Stimulated activated CD4-positive, alpha-beta T cell treated with anti-CD3 and anti-CD28 coated beads, Interleukin-1b, Interleukin-23, amount 100 ng/mL, for 1 hour (primary cell): ENCODE results near the gene HECTD1.
"Not testable (repeated sequence)": the region's sequence is repeated elsewhere in the genome, so short reads cannot be mapped to it uniquely, and the experiment has no call there.

Experiments
- DNase-seq, 2 donors: peaks; one replicate each; pipeline ENCODE4 v3.0.0-alpha.2; 2020; ENCODE audit warnings: low read depth in 2 of 2

HECTD1 gene

GRCh38 chr14:31228533-31228932, 20.9 kb upstream of the HECTD1 start:
- no peak for DNase-seq

GRCh38 chr14:31224808-31225207, 17.2 kb upstream of the HECTD1 start:
- no peak for DNase-seq

DNA sequence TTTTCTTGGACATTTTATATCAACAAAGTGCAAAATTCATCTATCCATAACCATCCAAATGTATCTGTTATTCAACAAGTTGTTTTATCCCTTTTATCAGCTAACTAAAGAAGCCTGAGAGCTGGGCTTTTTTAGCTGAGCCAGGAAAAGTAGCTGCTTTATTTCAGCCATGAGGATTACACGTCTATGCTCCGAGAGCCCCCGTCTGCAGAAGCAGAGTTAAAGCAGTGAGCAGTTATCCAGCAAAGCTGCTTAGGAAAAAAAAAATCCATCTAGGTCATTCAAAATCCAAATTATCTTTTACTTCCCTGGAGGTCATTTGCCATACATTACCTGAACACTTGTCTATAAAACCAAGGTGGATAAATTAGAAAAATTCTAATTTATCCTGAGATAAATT, 15.7 kb upstream of the HECTD1 start:
- no peak for DNase-seq

DNA sequence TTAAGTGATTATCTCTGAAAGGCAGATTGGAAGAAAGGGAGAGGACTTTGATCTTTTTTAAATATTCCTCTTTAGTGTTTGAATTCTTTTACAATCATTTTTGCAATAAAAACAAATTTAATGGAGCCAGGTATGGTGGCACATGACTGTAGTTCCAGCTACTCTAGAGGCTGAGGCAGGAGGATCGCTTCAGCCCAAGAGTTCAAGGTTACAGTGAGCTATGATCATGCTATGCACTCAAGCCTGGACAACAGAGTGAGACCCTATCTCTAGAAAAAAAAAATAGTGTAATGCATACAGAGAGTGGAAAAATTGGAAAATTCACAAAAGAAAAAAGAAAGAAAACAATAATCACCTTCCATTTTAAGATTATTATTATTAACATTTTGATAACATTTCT, 15.2 kb upstream of the HECTD1 start:
- no peak for DNase-seq

- no peak for DNase-seq
These were observed 13.7 kb upstream of the HECTD1 start for GRCh38 chr14:31221266-31221665.

DNA sequence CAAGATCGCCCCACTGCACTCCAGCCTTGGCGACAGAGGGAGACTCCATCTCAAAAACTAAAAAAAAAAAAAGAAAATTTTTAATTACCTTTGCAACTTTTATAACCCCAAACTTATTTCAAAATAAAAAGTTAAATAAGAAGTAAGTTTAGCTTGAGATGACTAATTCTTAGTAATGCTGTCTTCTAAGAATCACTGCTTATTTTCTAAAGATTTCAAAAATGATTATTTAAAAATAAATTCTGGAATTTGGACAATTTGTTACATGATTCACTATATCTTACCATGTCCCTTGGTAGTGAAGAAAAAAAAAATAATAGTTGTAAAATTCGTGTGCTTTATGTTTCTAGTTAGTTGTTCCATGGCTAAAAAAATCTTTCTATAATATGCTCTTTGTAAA, 11.6 kb upstream of the HECTD1 start:
- DNase-seq: no peak

- DNase-seq: no peak
These were observed 8.8 kb upstream of the HECTD1 start for GRCh38 chr14:31216359-31216758.

DNA sequence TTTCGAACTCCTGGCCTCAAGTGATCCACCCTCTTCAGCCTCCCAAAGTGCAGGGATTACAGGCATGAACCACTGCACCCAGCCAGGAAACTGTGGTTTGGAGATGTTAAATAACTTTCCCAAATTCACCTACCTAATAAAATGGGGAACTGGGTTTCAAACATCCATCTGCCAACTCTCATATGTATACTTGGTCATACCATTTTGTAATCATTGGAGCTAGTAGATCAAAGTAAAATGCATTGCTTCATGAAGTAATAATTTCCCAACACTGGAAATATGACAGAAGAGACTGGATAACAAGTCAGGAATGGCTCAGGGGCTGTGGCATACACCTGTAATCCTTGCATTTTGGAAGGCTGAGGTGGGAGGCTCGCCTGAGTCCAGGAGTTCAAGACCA, 5.3 kb upstream of the HECTD1 start:
- DNase-seq: no peak

GRCh38 chr14:31209605-31210004, 2.0 kb upstream of the HECTD1 start:
- DNase-seq: no peak

DNA sequence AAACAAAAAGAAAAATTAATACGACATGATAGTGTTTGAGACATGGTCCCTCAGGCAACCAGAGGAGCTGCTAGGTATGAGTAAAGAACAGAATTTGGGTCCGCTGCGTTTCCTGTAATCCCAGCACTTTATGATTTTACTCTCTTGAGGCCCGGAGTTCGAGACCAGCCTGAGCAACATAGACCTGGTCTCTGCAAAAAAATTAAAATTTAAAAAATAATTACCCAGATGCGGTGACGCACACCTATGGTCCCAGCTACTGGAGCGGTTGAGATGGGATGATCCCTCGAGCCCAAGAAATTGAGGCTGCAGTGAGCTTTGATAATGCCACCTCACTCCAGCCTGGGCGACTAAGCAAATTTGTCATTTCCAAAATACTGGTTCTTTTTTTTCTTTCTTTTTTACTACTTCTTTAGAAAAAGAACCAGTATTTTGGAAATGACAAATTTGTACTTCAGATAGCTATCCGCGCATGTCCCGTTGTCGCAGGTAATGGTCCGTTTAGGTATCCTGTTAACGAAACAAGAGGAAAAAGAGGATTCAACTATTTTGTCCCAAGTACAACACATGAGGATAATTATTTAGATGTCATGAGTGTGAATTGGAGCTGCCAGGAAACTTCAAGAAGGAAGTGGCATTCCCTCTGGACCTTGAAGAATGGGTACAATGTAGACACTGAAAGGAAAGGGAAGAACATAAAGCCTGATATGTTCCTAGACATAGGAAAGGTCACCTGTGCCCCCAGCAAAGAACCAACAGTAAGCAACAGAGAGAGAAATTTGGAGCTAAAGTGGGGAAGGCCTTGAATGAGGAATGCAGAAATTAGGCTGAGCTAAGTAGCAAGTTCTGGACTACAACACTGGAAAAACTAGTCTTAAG, 1.2 kb upstream of the HECTD1 start:
- peak in 1 of 2 donors; percentile 1 for DNase-seq

DNA sequence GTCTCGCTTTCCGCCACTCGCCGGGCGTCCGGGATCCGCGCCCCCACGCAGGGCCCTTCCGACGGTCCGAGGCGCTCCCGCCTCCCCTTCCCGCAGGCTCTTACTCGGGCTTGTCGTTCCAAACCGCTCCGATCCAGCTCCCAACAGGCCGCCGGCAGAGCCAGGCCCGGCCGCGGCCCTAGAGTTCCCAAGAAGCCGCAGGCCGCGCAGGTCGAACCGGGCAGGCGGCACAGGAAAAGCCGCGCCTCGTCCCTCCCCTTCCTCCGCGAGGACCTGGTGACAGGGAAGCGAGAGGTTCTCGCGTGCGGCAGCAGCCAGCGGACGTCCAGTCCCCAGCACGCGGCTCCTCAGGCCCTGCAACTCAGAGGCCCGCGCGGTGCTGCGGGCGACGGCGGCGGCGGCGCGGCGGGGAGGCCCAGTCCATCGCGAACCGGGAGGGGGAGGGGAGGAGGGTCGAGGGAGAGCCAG, 272 bp downstream of the HECTD1 start:
- DNase-seq: no peak

GRCh38 chr14:31206536-31207286, 882 bp downstream of the HECTD1 start:
- DNase-seq: peak in 1 of 2 donors; percentile 28

DNA sequence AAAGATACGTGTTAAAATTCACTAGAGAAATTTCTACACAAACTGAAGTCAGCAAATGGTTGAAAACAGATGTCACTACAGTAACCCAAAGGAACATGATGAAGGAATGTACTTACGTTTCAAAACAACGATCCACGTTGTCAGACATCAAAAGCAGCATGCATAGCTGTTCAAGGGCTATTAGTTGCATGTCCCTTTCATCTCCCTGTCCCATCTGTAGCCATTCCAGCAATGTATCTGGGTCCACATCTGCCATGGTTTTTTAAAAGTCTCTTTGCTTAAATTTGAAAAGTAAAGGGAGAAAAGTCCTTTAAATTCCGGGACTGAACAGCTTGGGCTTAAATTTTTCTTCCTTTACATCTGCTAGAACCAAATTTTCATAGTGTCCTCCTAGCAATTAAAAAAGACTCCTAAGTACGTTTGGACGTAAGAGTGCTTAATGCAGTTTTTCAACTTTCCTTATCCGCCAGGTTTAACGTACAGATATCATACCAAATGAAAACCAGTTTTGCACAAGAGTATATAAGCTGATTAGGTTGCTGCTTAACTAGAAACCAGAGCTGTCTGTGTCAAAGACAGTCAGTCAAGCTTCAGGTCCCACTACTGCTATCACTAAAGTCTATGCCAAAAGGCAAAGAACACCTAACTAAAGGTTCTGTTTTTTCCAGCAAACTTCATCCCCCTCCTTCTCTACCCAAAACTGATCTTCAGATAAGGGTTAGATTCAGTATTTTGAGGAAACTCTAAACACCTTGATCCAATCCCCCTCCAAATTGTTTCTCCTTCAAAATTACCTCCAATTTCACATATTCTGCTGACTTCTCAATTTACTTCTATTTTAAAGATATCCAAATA, 1.7 kb downstream of the HECTD1 start:
- DNase-seq: no peak

- DNase-seq: no peak
These were observed 2.7 kb downstream of the HECTD1 start for GRCh38 chr14:31204593-31205534.

DNA sequence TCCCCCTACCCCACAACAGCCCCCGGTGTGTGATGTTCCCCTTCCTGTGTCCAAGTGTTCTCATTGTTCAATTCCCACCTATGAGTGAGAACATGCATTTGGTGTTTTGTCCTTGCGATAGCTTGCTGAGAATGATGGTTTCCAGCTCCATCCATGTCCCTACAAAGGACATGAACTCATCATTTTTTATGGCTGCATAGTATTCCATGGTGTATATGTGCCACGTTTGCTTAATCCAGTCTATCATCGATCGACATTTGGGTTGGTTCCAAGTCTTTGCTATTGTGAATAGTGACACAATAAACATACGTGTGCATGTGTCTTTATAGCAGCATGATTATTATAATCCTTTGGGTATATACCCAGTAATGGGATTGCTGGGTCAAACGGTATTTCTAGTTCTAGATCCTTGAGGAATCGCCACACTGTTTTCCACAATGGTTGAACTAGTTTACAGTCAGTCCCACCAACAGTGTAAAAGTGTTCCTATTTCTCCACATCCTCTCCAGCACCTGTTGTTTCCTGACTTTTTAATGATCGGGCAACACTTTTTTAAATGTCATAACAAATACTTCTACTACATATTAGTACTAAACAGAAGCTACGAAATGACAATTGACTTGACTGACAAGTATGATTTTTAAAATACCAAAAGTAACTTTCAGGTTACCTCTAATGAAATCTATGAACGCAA, 3.5 kb downstream of the HECTD1 start:
- not testable (repeated sequence) for DNase-seq

GRCh38 chr14:31203414-31203742, 4.2 kb downstream of the HECTD1 start:
- no peak for DNase-seq

DNA sequence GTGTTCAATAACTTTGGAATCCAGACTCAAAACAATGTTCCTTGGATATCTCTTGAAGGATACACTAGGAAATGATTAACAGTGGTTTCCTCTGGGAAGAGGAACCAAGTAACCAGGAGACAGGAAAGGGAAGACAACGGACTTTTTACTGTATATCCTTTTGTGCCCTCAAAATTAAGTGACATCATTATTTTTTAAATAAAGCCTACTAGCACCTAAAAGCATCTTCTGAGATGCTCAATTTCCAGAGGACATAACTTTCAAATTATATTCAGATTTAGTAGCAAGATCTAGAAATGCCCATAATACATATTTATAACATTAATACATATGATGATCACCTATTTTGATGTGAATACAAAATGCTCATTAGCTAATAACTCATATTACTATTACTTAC, 6.5 kb downstream of the HECTD1 start:
- no peak for DNase-seq

DNA sequence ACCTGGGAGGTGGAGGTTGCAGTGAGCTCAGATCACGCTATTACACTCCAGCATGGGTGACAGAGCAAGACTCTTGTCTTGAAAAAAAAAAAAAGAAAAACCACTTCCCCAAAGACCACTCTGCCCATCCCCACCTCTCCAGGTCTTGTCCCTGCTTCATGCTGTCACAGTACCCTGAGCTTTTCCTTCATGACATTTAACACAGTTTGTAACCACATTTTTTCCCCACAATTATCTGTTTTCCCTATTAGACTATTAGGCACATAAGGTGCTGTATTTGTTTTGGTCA, 6.9 kb downstream of the HECTD1 start:
- no peak for DNase-seq

DNA sequence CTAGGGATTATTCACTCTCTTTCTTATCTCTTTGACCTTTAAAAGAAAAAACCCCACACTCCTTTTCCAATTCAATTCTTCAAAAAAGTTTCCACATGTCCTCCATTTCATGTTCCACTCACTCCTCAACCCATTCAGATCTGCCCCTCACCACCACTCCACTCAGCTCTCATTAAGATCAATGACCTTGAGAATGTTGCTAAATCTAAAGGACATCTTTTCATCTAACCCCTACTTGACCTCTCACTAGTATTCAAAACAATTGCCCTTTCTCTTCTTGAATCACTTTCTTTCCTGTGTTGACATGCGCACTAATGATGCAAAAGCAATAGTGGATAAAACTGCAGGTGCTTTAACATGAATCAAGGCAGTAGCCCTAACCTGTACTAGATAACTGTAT, 9.9 kb downstream of the HECTD1 start:
- no peak for DNase-seq

DNA sequence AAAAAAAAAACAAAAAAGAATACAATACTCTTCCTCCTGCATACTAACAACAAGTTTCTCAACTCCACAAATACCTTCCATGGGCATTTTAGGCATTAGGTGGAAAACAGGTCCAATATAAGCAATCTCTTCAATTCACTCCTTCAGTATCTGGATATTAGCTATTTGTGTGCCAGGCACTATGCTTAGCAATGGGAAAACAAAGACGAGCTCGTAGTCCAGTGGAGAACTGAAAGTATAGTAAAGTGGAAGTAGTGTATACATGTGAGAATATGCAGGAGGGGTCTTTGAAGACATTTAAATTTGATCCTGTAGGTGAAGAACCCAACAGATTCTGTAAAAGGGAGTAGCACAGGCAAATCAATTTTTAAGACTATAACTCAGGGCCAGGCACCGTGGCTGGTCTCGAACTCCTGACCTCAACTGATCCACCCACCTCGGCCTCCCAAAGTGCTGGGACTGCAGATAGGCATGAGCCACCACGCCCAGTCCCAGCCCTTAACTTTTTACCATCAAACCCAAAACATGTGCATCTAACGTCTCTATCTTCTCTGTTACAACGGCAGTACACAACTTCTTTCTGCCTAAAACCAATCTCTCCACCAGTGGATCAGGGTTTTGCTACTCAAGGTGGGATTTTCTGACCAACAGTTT, 10.6 kb downstream of the HECTD1 start:
- DNase-seq: no peak
